ENCODE measurements around the gene THAP4. TPM values are rescaled to one million over a fixed set of nuclear protein-coding genes. Genes with fewer than 3 reads are reported as not detected.
A peak's percentile ranks its signal among the peaks of the same experiment; 100 is the strongest.

The THAP4 gene
- total RNA-seq, 6 experiments from 2014 or later = 40.6 to 47.9 (median 43.0) TPM

- H3K27ac Mint-ChIP-seq = peak overlapping the region; percentile 35
- TF ChIP-seq CTCF (IDR thresholded peaks at IDR 0.05) = no peak
- H3K4me3 Mint-ChIP-seq = peak overlapping the region; percentile 61
- H3K27me3 Mint-ChIP-seq (ENCODE audit: insufficient read depth) = peaks cover 2% of the 10 kb centered on the region; the same call in 1 of the 2 replicates
- DNase-seq = no peak
- no peaks in the 10 kb centered on the region; the same call in 1 of the 2 replicates for H3K36me3 Mint-ChIP-seq (ENCODE audit: low read depth)
- H3K4me1 Mint-ChIP-seq (ENCODE audit: low read depth) = peaks cover 29% of the 10 kb centered on the region
- no peaks in the 10 kb centered on the region for H3K9me3 Mint-ChIP-seq
Measured at GRCh38 chr2:241608881-241609280, 28.1 kb downstream of the THAP4 start.

DNA sequence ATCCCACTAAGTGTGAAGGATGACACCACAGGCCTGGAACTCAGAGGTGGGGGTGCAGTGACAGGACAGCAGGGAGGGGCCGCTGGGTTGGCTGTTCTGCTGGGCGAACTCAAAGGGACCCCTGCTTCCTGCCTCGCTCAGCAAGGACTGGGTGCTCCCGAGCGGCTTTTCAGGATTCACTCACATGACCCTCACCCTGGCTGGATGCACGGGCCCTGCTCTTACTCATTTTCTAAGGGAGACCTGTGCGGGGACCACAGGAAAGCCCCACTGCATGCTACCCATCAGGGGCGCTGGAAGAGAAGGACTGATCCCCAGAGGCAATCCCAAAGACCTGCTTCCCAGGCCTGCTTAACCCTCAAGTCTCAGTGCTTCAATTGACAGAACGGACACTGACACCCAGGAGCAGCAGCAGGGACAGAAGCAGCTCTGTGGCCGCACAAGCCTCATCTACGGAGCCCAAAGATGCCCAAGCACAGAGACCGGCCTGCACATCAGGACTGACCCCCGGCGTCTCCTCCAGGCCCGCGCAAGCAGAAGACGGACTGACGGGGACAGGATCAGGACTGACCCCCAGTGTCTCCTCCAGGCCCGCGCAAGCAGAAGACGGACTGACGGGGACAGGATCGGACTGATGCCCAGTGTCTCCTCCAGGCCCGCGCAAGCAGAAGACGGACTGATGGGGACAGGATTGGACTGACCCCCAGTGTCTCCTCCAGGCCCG, 29.6 kb downstream of the THAP4 start:
- TF ChIP-seq CTCF (IDR thresholded peaks at IDR 0.05) = no peak
- no peak overlapping the region for H3K27ac Mint-ChIP-seq
- no peaks in the 10 kb centered on the region for H3K9me3 Mint-ChIP-seq
- H3K36me3 Mint-ChIP-seq (ENCODE audit: low read depth) = peaks cover 5% of the 10 kb centered on the region
- DNase-seq = no peak
- H3K4me1 Mint-ChIP-seq (ENCODE audit: low read depth) = peaks cover 24% of the 10 kb centered on the region
- peaks cover 2% of the 10 kb centered on the region; the same call in 1 of the 2 replicates for H3K27me3 Mint-ChIP-seq (ENCODE audit: insufficient read depth)
- no peak overlapping the region for H3K4me3 Mint-ChIP-seq

GRCh38 chr2:241606186-241606585, 30.8 kb downstream of the THAP4 start:
- Mint-ChIP-seq H3K9me3 (no peaks in the 10 kb centered on the region), H3K4me3 (no peak overlapping the region), H3K36me3 (ENCODE audit: low read depth) (peaks cover 8% of the 10 kb centered on the region; the same call in 1 of the 2 replicates), H3K4me1 (ENCODE audit: low read depth) (peaks cover 17% of the 10 kb centered on the region), H3K27me3 (ENCODE audit: insufficient read depth) (peaks cover 2% of the 10 kb centered on the region; the same call in 1 of the 2 replicates), H3K27ac (no peak overlapping the region)
- no peak for DNase-seq
- no peak for TF ChIP-seq CTCF (IDR thresholded peaks at IDR 0.05)

DNA sequence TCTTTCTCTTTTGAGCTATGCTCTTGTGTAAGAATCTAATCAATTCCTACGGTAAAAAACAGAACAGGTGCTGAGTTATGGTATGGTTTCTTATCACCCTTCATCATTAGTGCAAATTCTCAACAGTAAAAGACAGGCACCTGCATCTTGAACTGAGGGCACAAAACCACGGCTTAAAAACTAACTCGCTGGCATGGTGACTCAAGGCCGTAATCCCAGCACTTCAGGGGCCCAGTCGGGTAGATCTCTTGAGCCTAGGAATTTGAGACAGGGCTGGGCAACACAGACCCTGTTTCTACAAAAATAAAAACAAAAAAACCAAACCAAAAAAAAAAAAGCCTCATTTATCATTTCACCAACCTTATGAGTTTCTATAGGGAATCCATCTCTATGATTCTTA, 33.3 kb downstream of the THAP4 start:
- TF ChIP-seq CTCF (IDR thresholded peaks at IDR 0.05) = no peak
- H3K27me3 Mint-ChIP-seq (ENCODE audit: insufficient read depth) = no peaks in the 10 kb centered on the region
- peaks cover 19% of the 10 kb centered on the region for H3K4me1 Mint-ChIP-seq (ENCODE audit: low read depth)
- H3K36me3 Mint-ChIP-seq (ENCODE audit: low read depth) = peaks cover 25% of the 10 kb centered on the region
- no peak for DNase-seq
- no peak overlapping the region for H3K27ac Mint-ChIP-seq
- H3K4me3 Mint-ChIP-seq = no peak overlapping the region
- no peaks in the 10 kb centered on the region for H3K9me3 Mint-ChIP-seq

GRCh38 chr2:241602720-241603119, 34.2 kb downstream of the THAP4 start:
- Mint-ChIP-seq H3K4me3 (no peak overlapping the region), H3K4me1 (ENCODE audit: low read depth) (peaks cover 14% of the 10 kb centered on the region), H3K27ac (no peak overlapping the region), H3K36me3 (ENCODE audit: low read depth) (peaks cover 25% of the 10 kb centered on the region), H3K27me3 (ENCODE audit: insufficient read depth) (no peaks in the 10 kb centered on the region), H3K9me3 (no peaks in the 10 kb centered on the region)
- no peak for TF ChIP-seq CTCF (IDR thresholded peaks at IDR 0.05)
- DNase-seq = no peak
